Caco-2 (cell line): ENCODE measurements around the gene PDLIM1. TPM values are rescaled to one million over a fixed set of nuclear protein-coding genes. Genes with fewer than 3 reads are reported as not detected.

ENCODE experiments used
- BruUV-seq: library from RNA; stranded (reverse); fragments of 400-500 nt; replicated peaks from 2 replicates; lab custom pipeline; 2021; lab: Mats Ljungman, UMichigan
- CTCF ChIA-PET: fragments of 300-600 bp; sonication (Branson Sonifier 250); formaldehyde crosslinking; loops from one replicate; lab custom pipeline; 2022; ENCODE audit warnings: antibody characterized with exemption; lab: Charles Lee
- POLR2A ChIA-PET: fragments of 300-600 bp; sonication (Branson Sonifier 250); formaldehyde crosslinking; loops from one replicate; lab custom pipeline; 2022; ENCODE audit warnings: antibody characterized with exemption; lab: Charles Lee
- DNase-seq, 2 experiments: peaks; one replicate each; pipeline versions ENCODE4 v3.0.0 to v3.0.0-alpha.2; 2020 to 2022
- H3K27me3 ChIP-seq: replicated peaks from 2 replicates; pipeline ENCODE4 v1.6.0; 2011; ENCODE audit warnings: low read length; ENCODE audit not compliant: control insufficient read depth, insufficient read depth
- H3K36me3 ChIP-seq: 2 replicates; pipeline ENCODE4 v1.5.1; 2011; ENCODE audit warnings: low read length; ENCODE audit not compliant: control insufficient read depth, insufficient read depth
- H3K4me1 ChIP-seq: fragments of 250-450 bp; sonication (Bioruptor Pico); 2 replicates; pipeline ENCODE4 v1.5.1; 2020; ENCODE audit warnings: mild to moderate bottlenecking
- H3K4me3 ChIP-seq: 2 replicates; pipeline ENCODE4 v1.5.1; 2011; ENCODE audit warnings: low read depth, mild to moderate bottlenecking, control low read depth, low read length
- H3K9me3 ChIP-seq: fragments of 250-450 bp; sonication (Bioruptor Pico); 2 replicates; pipeline ENCODE4 v1.5.1; 2020; ENCODE audit warnings: mild to moderate bottlenecking, moderate library complexity
- H3K27ac Mint-ChIP-seq: one replicate; pipeline ENCODE4 v1.8.0; 2022; ENCODE audit warnings: mixed read lengths; ENCODE audit not compliant: unreplicated experiment
- H3K27me3 Mint-ChIP-seq: one replicate; pipeline ENCODE4 v1.8.0; 2022; ENCODE audit warnings: mixed read lengths; ENCODE audit not compliant: insufficient read depth, unreplicated experiment
- H3K36me3 Mint-ChIP-seq: one replicate; pipeline ENCODE4 v1.8.0; 2022; ENCODE audit warnings: mild to moderate bottlenecking, mixed read lengths; ENCODE audit not compliant: insufficient read depth, unreplicated experiment
- H3K4me1 Mint-ChIP-seq: one replicate; pipeline ENCODE4 v1.8.0; 2022; ENCODE audit warnings: low read depth, mixed read lengths; ENCODE audit not compliant: unreplicated experiment
- H3K4me3 Mint-ChIP-seq: one replicate; pipeline ENCODE4 v1.8.0; 2022; ENCODE audit warnings: mild to moderate bottlenecking, moderate library complexity, mixed read lengths; ENCODE audit not compliant: unreplicated experiment
- H3K9me3 Mint-ChIP-seq: one replicate; pipeline ENCODE4 v1.8.0; 2022; ENCODE audit warnings: mixed read lengths; ENCODE audit not compliant: unreplicated experiment
- intact Hi-C: fragments of 100-400 bp; cut with micrococcal nuclease; formaldehyde crosslinking; loops from one replicate; pipeline ENCODE4 v1.10.0; 2022; ENCODE audit not compliant: unreplicated experiment
- total RNA-seq: library from RNA; stranded (reverse); gene quantifications from 2 replicates; pipeline ENCODE4 v1.2.3, GENCODE V29; 2022
- TF ChIP-seq, protein P1 (sequence below), 2 experiments: fragments of 200-600 bp in 1 of 2; IDR thresholded peaks; 1 replicate in 1 of 2; 2 replicates in 1 of 2; pipeline versions ENCODE4 v1.5.1 to v1.8.0; 2011 to 2022; ENCODE audit warnings: antibody characterized with exemption in 1 of 2, control low read depth in 1 of 2, inconsistent platforms in 1 of 2, low read depth in 1 of 2, low read length in 1 of 2, mild to moderate bottlenecking in 1 of 2, moderate library complexity in 1 of 2; ENCODE audit not compliant: insufficient read depth in 1 of 2, severe bottlenecking in 1 of 2, unreplicated experiment in 1 of 2

PDLIM1 gene
- total RNA-seq, 1 experiment from 2014 or later = 506 TPM

DNA sequence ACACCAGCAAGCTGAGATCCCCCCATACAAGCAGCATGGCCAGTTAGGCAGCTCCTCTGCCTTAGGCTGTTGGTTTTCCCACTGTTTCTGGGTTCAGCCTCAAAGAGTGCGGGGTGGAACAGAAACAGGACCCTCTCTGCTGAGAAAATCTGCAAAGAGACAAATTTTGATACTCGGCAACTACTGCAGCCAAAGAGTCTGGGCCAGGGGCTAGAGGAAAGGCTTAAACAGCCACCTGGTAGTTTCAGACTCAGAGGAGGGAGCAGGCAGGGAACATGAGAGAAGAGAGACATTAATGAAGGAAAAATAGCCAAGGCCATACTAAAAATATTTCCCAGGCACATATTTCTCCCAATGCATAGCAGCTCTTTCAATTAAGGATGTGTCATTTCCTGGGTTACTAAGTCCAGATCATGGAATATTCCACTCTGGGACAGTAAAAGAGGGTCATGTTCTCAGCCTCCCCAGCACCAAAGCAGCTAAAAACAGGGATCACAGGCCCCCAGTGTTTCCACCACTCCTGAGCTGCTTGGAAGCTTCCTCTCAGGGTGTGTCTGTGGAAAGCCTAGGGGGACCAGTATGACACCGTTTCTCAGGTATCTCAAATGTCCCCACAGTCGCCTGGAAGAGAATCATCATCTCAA is 29.8 kb downstream of the PDLIM1 start:
- TF ChIP-seq, protein P1, sequence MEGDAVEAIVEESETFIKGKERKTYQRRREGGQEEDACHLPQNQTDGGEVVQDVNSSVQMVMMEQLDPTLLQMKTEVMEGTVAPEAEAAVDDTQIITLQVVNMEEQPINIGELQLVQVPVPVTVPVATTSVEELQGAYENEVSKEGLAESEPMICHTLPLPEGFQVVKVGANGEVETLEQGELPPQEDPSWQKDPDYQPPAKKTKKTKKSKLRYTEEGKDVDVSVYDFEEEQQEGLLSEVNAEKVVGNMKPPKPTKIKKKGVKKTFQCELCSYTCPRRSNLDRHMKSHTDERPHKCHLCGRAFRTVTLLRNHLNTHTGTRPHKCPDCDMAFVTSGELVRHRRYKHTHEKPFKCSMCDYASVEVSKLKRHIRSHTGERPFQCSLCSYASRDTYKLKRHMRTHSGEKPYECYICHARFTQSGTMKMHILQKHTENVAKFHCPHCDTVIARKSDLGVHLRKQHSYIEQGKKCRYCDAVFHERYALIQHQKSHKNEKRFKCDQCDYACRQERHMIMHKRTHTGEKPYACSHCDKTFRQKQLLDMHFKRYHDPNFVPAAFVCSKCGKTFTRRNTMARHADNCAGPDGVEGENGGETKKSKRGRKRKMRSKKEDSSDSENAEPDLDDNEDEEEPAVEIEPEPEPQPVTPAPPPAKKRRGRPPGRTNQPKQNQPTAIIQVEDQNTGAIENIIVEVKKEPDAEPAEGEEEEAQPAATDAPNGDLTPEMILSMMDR (IDR thresholded peaks at IDR 0.05; ENCODE audit: insufficient read depth in 1 of 2, low read depth in 1 of 2, low read length in 1 of 2, severe bottlenecking in 1 of 2, unreplicated experiment in 1 of 2) = no peak
- TSS peak; percentile 56 for BruUV-seq
- Mint-ChIP-seq H3K4me1 (peaks cover 48% of the 10 kb centered on the region), H3K9me3 (no peaks in the 10 kb centered on the region), H3K27me3 (no peaks in the 10 kb centered on the region), H3K36me3 (peaks cover 100% of the 10 kb centered on the region), H3K4me3 (no peak overlapping the region), H3K27ac (peak overlapping the region; percentile 75)
- H3K4me3 ChIP-seq = no peak overlapping the region
- 0 out of 2 replicates have a peak, but pooled peaks cover 4% of the 10 kb centered on the region for H3K9me3 ChIP-seq
- ChIA-PET CTCF (interaction anchor here (0.6 kb wide), 1 partner anchor 34 kb away, joined by 4 read pairs; no protein-coding TSS in a partner anchor), POLR2A (interaction anchor here (1.4 kb wide), 1 partner anchor 28 kb away, joined by 4 read pairs; no protein-coding TSS in a partner anchor)
- peaks cover 59% of the 10 kb centered on the region for H3K4me1 ChIP-seq
- intact Hi-C loops = loop anchor here (1.0 to 5.0 kb wide), 4 partner anchors 12 to 101 kb away; no protein-coding TSS in a partner anchor
- H3K27me3 ChIP-seq = no peaks in the 10 kb centered on the region
- DNase-seq = no peak
- peaks cover 10% of the 10 kb centered on the region for H3K36me3 ChIP-seq

DNA sequence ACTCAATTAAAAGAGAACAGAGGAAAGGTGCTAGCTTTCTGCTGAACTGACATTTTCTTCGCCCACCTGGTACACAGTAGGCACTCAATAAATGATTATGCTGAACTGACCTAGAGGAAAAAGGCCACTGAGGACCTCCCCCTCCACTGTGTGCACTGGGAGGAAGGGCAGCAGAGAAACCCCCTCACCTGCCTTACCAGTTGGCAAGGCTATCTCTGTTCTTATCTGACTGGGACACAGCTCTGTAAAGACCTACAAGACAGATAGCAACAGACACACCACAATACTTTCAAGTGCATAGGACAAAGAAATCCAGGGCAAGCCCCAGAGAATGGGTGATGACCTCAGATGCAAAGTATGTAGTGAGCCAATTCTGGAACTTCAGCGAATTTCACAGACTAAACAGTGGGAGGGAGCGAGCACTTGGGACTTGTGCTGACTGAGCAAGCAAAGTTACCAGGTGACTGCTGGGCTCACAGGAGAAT is 30.4 kb downstream of the PDLIM1 start:
- POLR2A ChIA-PET = interaction anchor here (0.5 to 1.4 kb wide), 2 partner anchors 29 to 106 kb away, joined by 3 to 4 read pairs; no protein-coding TSS in a partner anchor
- peaks cover 54% of the 10 kb centered on the region for H3K4me1 Mint-ChIP-seq

GRCh38 chr10:95257849-95258248 is 33.0 kb downstream of the PDLIM1 start:
- no TSS peak for BruUV-seq
- Histone ChIP-seq H3K4me3 (no peak overlapping the region), H3K27me3 (no peaks in the 10 kb centered on the region), H3K9me3 (0 out of 2 replicates have a peak, but pooled peaks cover 4% of the 10 kb centered on the region), H3K36me3 (peaks cover 6% of the 10 kb centered on the region), H3K4me1 (peaks cover 40% of the 10 kb centered on the region)
- POLR2A ChIA-PET = no interaction called here
- Mint-ChIP-seq H3K36me3 (peaks cover 93% of the 10 kb centered on the region), H3K27me3 (no peaks in the 10 kb centered on the region), H3K4me1 (peaks cover 41% of the 10 kb centered on the region), H3K4me3 (no peak overlapping the region), H3K9me3 (no peaks in the 10 kb centered on the region), H3K27ac (no peak overlapping the region)
- no peak for DNase-seq
- intact Hi-C loops = no loop called here
- TF ChIP-seq, protein P1 (IDR thresholded peaks at IDR 0.05; ENCODE audit: insufficient read depth in 1 of 2, low read depth in 1 of 2, low read length in 1 of 2, severe bottlenecking in 1 of 2, unreplicated experiment in 1 of 2) = no peak
- CTCF ChIA-PET = no interaction called here

More for the DNA sequence above, 30.4 kb downstream of the PDLIM1 start:
- intact Hi-C loops = loop anchor here (1.0 to 5.0 kb wide), 4 partner anchors 13 to 102 kb away; no protein-coding TSS in a partner anchor
- no peak overlapping the region for H3K4me3 ChIP-seq
- no TSS peak for BruUV-seq
- Mint-ChIP-seq H3K9me3 (no peaks in the 10 kb centered on the region), H3K27ac (peak overlapping the region; percentile 75), H3K4me3 (no peak overlapping the region), H3K36me3 (peaks cover 100% of the 10 kb centered on the region), H3K27me3 (no peaks in the 10 kb centered on the region)
- H3K9me3 ChIP-seq = 0 out of 2 replicates have a peak, but pooled peaks cover 4% of the 10 kb centered on the region
- H3K27me3 ChIP-seq = no peaks in the 10 kb centered on the region
- CTCF ChIA-PET = no interaction called here
- peaks cover 54% of the 10 kb centered on the region for H3K4me1 ChIP-seq
- peaks cover 7% of the 10 kb centered on the region for H3K36me3 ChIP-seq
- TF ChIP-seq, protein P1 (IDR thresholded peaks at IDR 0.05; ENCODE audit: insufficient read depth in 1 of 2, low read depth in 1 of 2, low read length in 1 of 2, severe bottlenecking in 1 of 2, unreplicated experiment in 1 of 2) = no peak
- DNase-seq = peak; percentile 82 to 87
